ENCODE measurements around the gene DACT1.
"Not testable (repeated sequence)": the region's sequence is repeated elsewhere in the genome, so short reads cannot be mapped to it uniquely, and the experiment has no call there.

Gene DACT1, protein sequence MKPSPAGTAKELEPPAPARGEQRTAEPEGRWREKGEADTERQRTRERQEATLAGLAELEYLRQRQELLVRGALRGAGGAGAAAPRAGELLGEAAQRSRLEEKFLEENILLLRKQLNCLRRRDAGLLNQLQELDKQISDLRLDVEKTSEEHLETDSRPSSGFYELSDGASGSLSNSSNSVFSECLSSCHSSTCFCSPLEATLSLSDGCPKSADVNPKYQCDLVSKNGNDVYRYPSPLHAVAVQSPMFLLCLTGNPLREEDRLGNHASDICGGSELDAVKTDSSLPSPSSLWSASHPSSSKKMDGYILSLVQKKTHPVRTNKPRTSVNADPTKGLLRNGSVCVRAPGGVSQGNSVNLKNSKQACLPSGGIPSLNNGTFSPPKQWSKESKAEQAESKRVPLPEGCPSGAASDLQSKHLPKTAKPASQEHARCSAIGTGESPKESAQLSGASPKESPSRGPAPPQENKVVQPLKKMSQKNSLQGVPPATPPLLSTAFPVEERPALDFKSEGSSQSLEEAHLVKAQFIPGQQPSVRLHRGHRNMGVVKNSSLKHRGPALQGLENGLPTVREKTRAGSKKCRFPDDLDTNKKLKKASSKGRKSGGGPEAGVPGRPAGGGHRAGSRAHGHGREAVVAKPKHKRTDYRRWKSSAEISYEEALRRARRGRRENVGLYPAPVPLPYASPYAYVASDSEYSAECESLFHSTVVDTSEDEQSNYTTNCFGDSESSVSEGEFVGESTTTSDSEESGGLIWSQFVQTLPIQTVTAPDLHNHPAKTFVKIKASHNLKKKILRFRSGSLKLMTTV

GRCh38 chr14:58637391-58638230, at the start of gene DACT1:
TSS of gene DACT1 (plus strand) at chr14:58637962. CDS start at chr14:58638203, 241 bp downstream.
- peak in 1 of 2 experiments; percentile 77 for DNase-seq

- DNase-seq: not testable (repeated sequence)
These were observed 49.4 kb upstream of the DACT1 start for GRCh38 chr14:58588321-58588720.

DNA sequence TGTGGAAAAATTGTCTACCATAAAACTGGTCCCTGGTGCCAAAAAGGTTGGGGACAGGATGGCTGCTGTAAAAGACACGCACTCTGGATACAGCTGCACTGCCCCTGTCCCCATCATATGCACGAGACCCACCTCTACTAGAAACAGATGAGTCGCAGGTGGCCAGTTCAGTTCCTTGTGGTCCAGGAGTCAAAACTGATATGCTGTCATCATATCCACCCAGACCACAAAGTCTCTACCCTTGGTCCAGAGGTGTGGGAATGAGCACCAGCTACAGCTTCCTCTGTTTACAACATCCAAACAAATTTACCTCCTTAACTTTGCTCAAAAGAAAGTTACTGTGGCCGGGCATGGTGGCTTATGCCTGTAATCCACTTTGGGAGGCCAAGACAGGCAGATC, 43.8 kb upstream of the DACT1 start:
- no peak for DNase-seq

- no peak for DNase-seq
These were observed 40.7 kb upstream of the DACT1 start for GRCh38 chr14:58597041-58597440.

DNA sequence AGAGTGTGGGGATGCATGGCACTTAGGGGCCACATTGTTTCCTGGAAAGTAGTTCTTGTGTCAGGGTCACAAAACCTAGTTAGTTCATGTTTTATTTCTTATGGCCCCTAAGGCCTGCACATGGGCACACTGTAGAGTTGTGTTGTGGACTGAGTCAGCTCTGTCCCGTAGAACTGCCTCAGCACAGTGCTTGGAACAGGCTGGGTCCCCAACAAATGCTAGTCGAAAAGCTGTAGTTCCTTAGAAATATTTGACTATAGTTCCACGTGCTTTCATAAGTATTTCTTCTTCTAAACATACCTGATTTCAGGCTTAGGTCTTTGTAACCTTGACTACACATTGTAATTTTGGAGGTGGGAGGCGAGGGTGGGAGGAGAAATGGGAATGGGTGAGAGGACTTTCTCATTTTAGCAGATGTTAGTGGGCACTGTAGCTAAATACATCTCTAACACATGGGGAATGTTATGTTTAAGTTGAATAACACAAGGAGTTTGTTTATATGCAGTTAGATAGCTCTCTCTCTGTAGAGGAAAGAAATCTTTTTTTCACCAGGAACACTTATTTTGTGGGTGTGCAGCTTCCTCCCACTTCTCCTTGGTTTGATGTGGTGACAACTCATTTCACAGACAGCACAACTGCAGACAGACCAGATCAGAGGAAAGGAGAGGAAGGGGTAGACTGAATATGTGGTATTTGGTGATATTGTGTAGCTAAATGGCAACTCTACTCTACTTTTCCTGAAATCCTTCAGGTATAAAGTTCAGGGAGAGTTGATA, 39.5 kb upstream of the DACT1 start:
- DNase-seq: no peak

- no peak for DNase-seq
These were observed 38.8 kb upstream of the DACT1 start for GRCh38 chr14:58598804-58599525.

GRCh38 chr14:58599707-58600106, 38.1 kb upstream of the DACT1 start:
- no peak for DNase-seq

DNA sequence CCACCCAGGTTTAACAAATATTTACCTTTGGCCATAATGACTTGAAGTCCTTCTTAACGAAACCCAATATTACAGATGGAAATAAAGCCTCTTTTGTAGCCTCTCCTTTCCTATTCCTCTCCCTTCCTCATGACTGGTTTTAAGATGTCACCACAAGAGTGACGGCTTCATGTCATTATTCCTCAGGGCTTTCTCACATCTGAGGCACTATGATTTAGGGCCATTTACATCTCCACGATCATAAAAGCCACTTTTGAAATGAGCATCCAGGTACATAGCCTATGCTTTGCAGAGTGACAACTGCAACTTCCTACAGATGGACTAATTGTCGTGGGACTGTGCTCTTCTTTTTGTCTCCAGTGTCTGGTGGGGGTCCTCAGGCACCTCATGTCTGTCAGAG, 32.3 kb upstream of the DACT1 start:
- peak in 1 of 2 experiments; percentile 2 for DNase-seq

DNA sequence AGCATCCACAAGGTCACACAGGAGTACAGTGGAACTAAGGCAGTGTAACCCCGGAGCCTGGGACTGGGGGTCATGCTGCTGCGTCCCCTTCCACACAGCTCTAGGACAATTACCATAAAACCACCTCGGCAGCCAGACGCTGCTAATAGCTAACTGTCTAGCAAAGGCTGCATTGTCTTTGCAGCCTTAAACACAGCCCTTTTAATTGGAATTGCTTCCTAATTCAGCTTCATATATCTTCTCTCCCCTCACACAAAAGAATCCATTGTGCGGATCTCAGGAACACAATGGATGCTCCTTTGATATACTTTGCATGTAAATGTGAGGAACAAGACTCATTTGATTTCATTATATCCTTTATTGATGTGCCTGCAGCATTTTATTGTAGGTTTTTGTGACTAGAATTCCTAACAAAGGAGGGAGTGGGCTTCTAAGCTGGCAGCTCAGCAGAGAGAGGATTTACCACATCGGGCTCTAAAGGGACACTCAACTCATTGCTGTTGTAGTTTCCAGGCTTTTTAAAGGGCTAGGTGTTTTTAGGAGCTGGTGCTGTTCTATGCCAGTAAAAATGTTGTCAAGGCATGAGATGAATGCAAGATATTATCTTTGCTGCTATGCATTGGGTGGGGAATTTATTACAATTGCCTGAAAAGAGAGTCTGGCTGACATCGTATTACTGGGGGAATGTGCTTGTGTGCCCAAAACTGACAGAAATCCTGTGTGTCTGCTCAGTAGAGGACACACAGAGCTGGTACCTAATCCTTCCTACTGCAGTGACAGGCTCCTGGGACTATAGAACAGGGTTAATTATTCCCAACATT, 30.4 kb upstream of the DACT1 start:
- DNase-seq: peak; percentile 88 to 93

GRCh38 chr14:58607952-58608317, 29.8 kb upstream of the DACT1 start:
- no peak for DNase-seq

- DNase-seq: no peak
These were observed 20.1 kb upstream of the DACT1 start for GRCh38 chr14:58617619-58618018.

DNA sequence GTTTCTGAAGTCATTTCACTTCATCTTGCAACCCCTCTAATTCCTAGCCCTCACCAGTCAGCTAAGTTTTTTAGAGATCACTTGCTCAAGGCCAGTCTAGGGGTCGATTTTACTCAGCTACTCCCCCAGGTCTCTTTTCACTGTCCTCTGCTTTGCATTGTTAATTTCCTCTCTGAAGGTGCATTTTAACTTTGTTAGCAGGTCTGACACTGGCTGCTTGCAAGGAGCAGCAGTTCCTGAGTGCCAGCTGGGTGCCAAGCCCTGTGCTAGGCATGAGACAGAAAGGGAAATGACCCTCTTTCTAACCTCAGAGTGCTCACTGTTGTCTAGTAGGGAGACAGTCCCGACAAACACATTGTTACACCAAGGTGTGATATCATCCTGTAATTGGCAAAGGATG, 17.8 kb upstream of the DACT1 start:
- DNase-seq: peak in 1 of 2 experiments; percentile 5

- DNase-seq: peak in 1 of 2 experiments; percentile 6
These were observed 12.3 kb upstream of the DACT1 start for GRCh38 chr14:58625438-58625837.

DNA sequence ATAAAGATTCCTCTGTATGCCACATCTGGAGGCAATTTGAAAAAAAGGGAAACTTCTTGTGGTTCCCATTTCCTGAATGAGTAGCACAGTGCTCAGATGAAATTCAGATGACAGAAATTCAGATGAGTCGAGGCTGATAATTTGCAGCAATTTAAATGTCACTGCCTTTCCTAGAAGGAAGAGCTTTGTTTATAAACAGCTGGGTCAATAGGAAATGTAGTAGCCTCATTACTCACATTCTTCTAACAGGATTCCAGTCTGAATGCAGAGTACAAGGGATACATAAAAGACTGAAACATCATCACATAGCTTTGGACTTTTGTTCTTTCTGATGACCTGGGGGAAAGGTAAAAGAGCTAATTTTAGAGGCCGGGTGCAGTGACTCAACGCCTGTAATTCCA, 11.3 kb upstream of the DACT1 start:
- DNase-seq: no peak

GRCh38 chr14:58628406-58628805, 9.4 kb upstream of the DACT1 start:
- no peak for DNase-seq

DNA sequence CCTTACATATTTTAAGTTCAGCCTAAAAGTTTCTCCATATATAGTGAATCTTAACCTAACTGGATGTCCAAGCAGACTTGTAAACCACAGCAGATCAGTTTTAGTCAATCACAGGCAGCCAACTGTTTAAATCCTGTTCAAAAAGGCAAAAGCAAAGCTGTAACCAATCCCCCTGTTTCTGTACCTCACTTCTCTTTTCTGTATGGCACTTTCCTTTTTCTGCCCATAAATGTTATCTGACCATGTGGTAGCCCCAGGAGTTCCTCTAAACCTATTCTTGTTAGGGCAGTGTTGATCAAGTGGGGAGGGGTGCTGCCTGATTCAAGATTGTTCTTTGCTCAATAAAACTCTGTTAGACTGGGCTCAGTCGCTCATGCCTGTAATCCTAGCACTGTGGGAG, 8.5 kb upstream of the DACT1 start:
- no peak for DNase-seq

- no peak for DNase-seq
These were observed 6.0 kb upstream of the DACT1 start for GRCh38 chr14:58631732-58632131.

DNA sequence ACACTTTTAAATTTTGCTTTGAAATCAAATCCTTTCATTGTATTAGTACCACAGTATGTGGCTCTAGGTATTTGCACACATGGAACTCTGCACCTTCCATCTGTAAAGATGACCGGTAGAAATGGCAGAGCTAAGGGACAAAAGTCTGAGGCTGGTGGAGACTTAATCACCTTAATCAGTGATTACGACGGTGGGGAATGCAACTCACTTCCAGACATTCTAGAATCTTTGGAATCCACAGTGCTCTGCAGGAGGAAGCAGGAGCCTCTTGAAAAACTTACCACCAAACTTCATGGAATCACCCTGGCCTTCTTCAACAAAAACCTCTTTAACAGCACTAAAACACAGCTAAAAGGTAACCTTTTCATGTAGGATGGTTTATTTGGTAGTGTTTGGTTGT, 3.9 kb upstream of the DACT1 start:
- DNase-seq: no peak

- DNase-seq: no peak
These were observed 3.2 kb upstream of the DACT1 start for GRCh38 chr14:58634406-58635090.

Data from NCI-H526 (cell line).